Measurements from ENCODE around the gene ZNF341. TPM values are rescaled to one million over a fixed set of nuclear protein-coding genes. Genes with fewer than 3 reads are reported as not detected.

The ZNF341 gene
- total RNA-seq, 1 donor from 2014 or later, result 6.7 TPM

- Mint-ChIP-seq H3K27me3 (ENCODE audit: insufficient read depth) (no peaks in the 10 kb centered on the region), H3K27ac (no peak overlapping the region), H3K4me1 (ENCODE audit: low read depth) (peaks cover 22% of the 10 kb centered on the region), H3K36me3 (ENCODE audit: low read depth) (peaks cover 15% of the 10 kb centered on the region), H3K4me3 (no peak overlapping the region), H3K9me3 (no peaks in the 10 kb centered on the region)
- no peak for DNase-seq (ENCODE audit: low spot score)
- intact Hi-C loops (cut with micrococcal nuclease), result no loop called here
Measured at GRCh38 chr20:33808388-33808787, 76.6 kb downstream of the ZNF341 start.

GRCh38 chr20:33810259-33810658 is 78.5 kb downstream of the ZNF341 start:
- peaks cover 40% of the 10 kb centered on the region for H3K4me1 Mint-ChIP-seq (ENCODE audit: low read depth)
- H3K4me3 Mint-ChIP-seq, result no peak overlapping the region
- H3K36me3 Mint-ChIP-seq (ENCODE audit: low read depth), result peaks cover 24% of the 10 kb centered on the region
- no peaks in the 10 kb centered on the region for H3K9me3 Mint-ChIP-seq
- DNase-seq (ENCODE audit: low spot score), result no peak
- no peaks in the 10 kb centered on the region for H3K27me3 Mint-ChIP-seq (ENCODE audit: insufficient read depth)
- H3K27ac Mint-ChIP-seq, result no peak overlapping the region
- intact Hi-C loops (cut with micrococcal nuclease), result loop anchor here (5.0 kb wide), 5 partner anchors 123 to 1858 kb away; partner anchors contain the start of genes ACTL10, AHCY, E2F1 and PDRG1

DNA sequence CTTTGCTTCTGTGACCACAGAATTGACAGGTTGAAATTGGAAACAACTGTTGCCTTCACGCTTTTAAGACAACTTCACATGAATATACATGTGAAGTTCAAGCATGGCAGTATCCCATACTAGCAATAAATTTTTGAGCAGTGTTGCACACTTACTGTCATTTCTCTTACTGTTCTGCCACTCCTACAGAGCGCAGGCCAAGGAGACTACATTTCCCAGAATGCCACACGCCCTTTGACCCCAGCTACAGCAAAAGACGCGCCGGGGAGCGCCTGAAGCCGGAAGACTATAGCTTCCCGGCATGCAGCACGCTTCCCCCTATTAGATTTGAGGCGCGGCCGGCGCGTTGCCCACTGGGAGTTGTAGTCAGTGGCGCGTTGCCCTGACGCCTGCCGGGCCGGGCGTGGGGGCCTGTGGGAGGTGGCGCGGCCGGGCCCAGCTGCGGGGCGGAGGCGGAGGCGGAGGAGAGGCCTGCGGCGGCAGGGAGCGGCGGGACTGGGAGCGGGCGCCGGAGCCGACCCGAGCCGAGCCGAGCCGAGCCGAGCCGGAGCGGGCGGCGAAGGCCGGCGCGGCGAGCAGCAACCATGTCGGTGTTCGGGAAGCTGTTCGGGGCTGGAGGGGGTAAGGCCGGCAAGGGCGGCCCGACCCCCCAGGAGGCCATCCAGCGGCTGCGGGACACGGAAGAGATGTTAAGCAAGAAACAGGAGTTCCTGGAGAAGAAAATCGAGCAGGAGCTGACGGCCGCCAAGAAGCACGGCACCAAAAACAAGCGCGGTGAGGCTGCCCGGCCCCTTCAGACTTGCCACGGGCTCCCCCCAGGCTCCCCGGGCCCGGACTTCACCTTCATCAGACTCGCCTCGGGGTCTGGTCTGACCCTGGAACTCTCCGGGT is 79.3 kb downstream of the ZNF341 start, which contains the start of gene CHMP4B:
Gene CHMP4B (plus strand): TSS at position 464 of the 891 bp plus-strand sequence. CDS start 121 bp downstream, at position 585.
- H3K27me3 Mint-ChIP-seq (ENCODE audit: insufficient read depth), result no peaks in the 10 kb centered on the region
- peak; percentile 99 for DNase-seq (ENCODE audit: low spot score)
- peak within 1 kb of the TSS; percentile 97 for H3K27ac Mint-ChIP-seq
- H3K4me3 Mint-ChIP-seq, result peak within 1 kb of the TSS; percentile 94
- no peaks in the 10 kb centered on the region for H3K9me3 Mint-ChIP-seq
- intact Hi-C loops (cut with micrococcal nuclease), result loop anchor here (1.0 to 5.0 kb wide), 11 partner anchors 33 to 1859 kb away; partner anchors contain the start of genes ACTL10, AHCY, E2F1 and EIF2S2
- H3K36me3 Mint-ChIP-seq (ENCODE audit: low read depth), result peaks cover 27% of the 10 kb centered on the region
- H3K4me1 Mint-ChIP-seq (ENCODE audit: low read depth), result peaks cover 47% of the 10 kb centered on the region

DNA sequence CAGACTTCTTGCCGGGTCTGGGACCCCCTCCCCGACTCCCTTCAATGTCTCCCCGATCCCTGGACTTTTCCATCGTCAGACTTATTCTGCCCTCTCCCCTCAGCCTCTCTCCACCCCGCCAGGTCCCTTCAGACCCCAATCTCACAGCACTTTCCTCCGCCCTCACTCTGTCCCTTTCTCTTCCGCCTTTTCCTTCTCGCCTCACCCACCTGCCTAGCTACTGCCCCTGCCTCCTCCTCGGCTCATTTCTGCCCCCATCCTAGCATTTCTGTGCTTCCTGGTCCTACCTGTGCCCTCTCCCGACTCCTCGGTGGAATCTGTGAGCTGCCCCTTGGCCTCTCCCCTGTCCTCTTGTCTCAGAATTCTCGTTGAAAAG is 80.0 kb downstream of the ZNF341 start:
- H3K4me1 Mint-ChIP-seq (ENCODE audit: low read depth), result peaks cover 51% of the 10 kb centered on the region
- H3K36me3 Mint-ChIP-seq (ENCODE audit: low read depth), result peaks cover 27% of the 10 kb centered on the region
- intact Hi-C loops (cut with micrococcal nuclease), result loop anchor here (1.0 to 5.0 kb wide), 12 partner anchors 33 to 1859 kb away; partner anchors contain the start of genes ACTL10, AHCY, E2F1 and EIF2S2
- no peaks in the 10 kb centered on the region for H3K9me3 Mint-ChIP-seq
- DNase-seq (ENCODE audit: low spot score), result no peak
- peak overlapping the region; percentile 97 for H3K27ac Mint-ChIP-seq
- H3K4me3 Mint-ChIP-seq, result peak overlapping the region; percentile 94
- H3K27me3 Mint-ChIP-seq (ENCODE audit: insufficient read depth), result no peaks in the 10 kb centered on the region

DNA sequence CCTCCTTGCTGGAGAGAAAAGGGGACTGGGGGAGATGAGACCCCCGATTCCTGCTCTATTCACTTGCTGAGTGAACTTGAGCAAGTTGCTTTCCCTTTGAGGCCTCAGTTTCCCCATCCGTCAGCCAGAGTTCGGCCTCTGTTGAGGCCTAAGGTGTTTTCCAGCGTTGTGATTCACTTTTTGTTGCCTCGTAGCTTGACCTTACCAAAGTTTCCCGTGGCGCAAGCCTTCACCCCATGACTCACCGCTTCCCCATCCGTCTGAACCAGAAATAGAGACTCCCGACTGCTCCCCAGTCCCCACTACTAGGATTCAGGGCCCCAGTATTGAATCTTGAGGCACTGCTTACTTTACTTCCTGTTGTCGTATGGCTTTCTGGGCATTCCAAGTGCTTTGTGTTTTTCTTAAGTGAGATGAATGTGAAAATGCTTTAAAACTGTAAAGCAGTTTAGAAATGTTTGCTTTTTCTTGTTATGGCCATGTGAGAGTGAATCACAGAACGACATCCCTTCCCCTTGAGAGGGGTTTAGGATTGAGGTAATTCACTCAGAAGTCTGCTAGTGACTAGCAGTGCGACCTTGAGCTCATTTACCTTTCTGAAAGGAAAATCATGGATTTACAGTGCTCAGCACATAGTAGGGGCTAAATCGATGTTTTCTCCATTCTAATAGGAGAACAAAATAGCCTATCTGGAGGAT is 80.5 kb downstream of the ZNF341 start:
- H3K4me3 Mint-ChIP-seq, result peak overlapping the region; percentile 94
- H3K27ac Mint-ChIP-seq, result peak overlapping the region; percentile 97
- no peaks in the 10 kb centered on the region for H3K27me3 Mint-ChIP-seq (ENCODE audit: insufficient read depth)
- no peaks in the 10 kb centered on the region for H3K9me3 Mint-ChIP-seq
- peak; percentile 7 for DNase-seq (ENCODE audit: low spot score)
- peaks cover 27% of the 10 kb centered on the region for H3K36me3 Mint-ChIP-seq (ENCODE audit: low read depth)
- intact Hi-C loops (cut with micrococcal nuclease), result loop anchor here (2.0 to 5.0 kb wide), 6 partner anchors 125 to 1860 kb away; partner anchors contain the start of genes ACTL10, AHCY, E2F1 and PDRG1
- peaks cover 55% of the 10 kb centered on the region for H3K4me1 Mint-ChIP-seq (ENCODE audit: low read depth)

DNA sequence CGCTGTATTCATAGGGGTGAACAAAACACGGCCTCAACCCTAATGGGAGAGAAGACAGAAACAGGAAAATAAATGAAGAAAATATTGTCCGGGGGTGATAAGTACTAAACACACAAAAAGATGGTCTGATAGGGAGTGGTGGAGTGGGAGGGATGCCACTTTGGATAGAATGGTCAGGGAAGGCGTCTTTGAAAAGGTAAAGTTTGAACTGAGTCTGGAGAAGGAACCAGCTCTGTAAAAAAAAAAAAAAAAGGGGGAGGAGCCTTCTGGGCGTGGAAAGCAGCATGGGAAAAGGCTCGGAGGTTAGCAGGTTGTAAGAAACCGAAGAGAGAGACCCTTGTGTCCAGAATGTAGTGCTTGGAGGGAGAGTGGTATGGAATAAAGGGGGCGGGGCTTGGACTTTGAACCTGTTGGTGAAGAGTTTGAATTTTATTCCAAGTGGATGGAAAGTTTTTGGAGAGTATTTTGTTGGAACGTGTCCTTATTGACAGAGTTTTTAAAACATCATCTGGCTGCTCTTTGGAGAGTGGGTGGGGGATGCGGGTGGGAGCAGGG is 81.2 kb downstream of the ZNF341 start:
- H3K4me1 Mint-ChIP-seq (ENCODE audit: low read depth), result peaks cover 62% of the 10 kb centered on the region
- DNase-seq (ENCODE audit: low spot score), result no peak
- peaks cover 30% of the 10 kb centered on the region for H3K36me3 Mint-ChIP-seq (ENCODE audit: low read depth)
- peak overlapping the region; percentile 94 for H3K4me3 Mint-ChIP-seq
- no peaks in the 10 kb centered on the region for H3K27me3 Mint-ChIP-seq (ENCODE audit: insufficient read depth)
- intact Hi-C loops (cut with micrococcal nuclease), result loop anchor here (2.0 to 5.0 kb wide), 6 partner anchors 126 to 1861 kb away; partner anchors contain the start of genes ACTL10, AHCY, E2F1 and PDRG1
- peak overlapping the region; percentile 97 for H3K27ac Mint-ChIP-seq
- no peaks in the 10 kb centered on the region for H3K9me3 Mint-ChIP-seq

GRCh38 chr20:33814238-33814712 is 82.5 kb downstream of the ZNF341 start:
- H3K27me3 Mint-ChIP-seq (ENCODE audit: insufficient read depth), result no peaks in the 10 kb centered on the region
- peak overlapping the region; percentile 94 for H3K4me3 Mint-ChIP-seq
- H3K9me3 Mint-ChIP-seq, result no peaks in the 10 kb centered on the region
- intact Hi-C loops (cut with micrococcal nuclease), result loop anchor here (5.0 kb wide), 5 partner anchors 127 to 1862 kb away; partner anchors contain the start of genes ACTL10, AHCY, E2F1 and PDRG1
- peaks cover 70% of the 10 kb centered on the region for H3K4me1 Mint-ChIP-seq (ENCODE audit: low read depth)
- peaks cover 32% of the 10 kb centered on the region for H3K36me3 Mint-ChIP-seq (ENCODE audit: low read depth)
- no peak for DNase-seq (ENCODE audit: low spot score)
- H3K27ac Mint-ChIP-seq, result peak overlapping the region; percentile 32

- Mint-ChIP-seq H3K27ac (no peak overlapping the region), H3K27me3 (ENCODE audit: insufficient read depth) (no peaks in the 10 kb centered on the region), H3K36me3 (ENCODE audit: low read depth) (peaks cover 36% of the 10 kb centered on the region), H3K9me3 (no peaks in the 10 kb centered on the region), H3K4me1 (ENCODE audit: low read depth) (peaks cover 75% of the 10 kb centered on the region), H3K4me3 (no peak overlapping the region)
- intact Hi-C loops (cut with micrococcal nuclease), result no loop called here
- no peak for DNase-seq (ENCODE audit: low spot score)
Measured at GRCh38 chr20:33815671-33816070, 83.9 kb downstream of the ZNF341 start.

GRCh38 chr20:33816191-33816590 is 84.4 kb downstream of the ZNF341 start:
- Mint-ChIP-seq H3K4me3 (no peak overlapping the region), H3K27ac (no peak overlapping the region), H3K36me3 (ENCODE audit: low read depth) (peaks cover 36% of the 10 kb centered on the region), H3K4me1 (ENCODE audit: low read depth) (peaks cover 74% of the 10 kb centered on the region), H3K9me3 (no peaks in the 10 kb centered on the region), H3K27me3 (ENCODE audit: insufficient read depth) (no peaks in the 10 kb centered on the region)
- intact Hi-C loops (cut with micrococcal nuclease), result no loop called here
- DNase-seq (ENCODE audit: low spot score), result no peak

- intact Hi-C loops (cut with micrococcal nuclease), result no loop called here
- no peak for DNase-seq (ENCODE audit: low spot score)
- Mint-ChIP-seq H3K27me3 (ENCODE audit: insufficient read depth) (no peaks in the 10 kb centered on the region), H3K27ac (no peak overlapping the region), H3K36me3 (ENCODE audit: low read depth) (peaks cover 28% of the 10 kb centered on the region), H3K4me3 (no peak overlapping the region), H3K9me3 (no peaks in the 10 kb centered on the region), H3K4me1 (ENCODE audit: low read depth) (peaks cover 73% of the 10 kb centered on the region)
Measured at GRCh38 chr20:33817411-33817810, 85.6 kb downstream of the ZNF341 start.

DNA sequence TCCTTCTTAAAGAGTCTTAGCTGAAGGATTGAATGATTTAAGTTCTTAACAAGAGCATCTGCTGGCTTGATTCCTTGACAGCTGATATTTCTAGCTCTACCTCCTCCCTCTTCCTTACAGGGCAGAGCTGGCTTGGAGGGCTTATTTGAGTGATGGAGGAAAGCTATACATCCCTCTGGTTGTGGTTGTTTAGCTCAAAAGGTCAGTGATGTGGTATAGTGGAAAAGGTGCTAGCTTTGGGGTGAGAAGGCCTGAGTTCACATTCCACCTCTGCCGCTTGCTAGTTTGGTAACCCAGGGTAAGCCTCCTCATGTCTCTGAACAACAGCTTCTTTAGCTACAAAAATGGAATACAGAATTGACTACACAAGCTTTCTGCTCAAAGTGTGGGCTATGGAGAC is 87.7 kb downstream of the ZNF341 start:
- Mint-ChIP-seq H3K9me3 (no peaks in the 10 kb centered on the region), H3K4me3 (no peak overlapping the region), H3K36me3 (ENCODE audit: low read depth) (peaks cover 20% of the 10 kb centered on the region), H3K27me3 (ENCODE audit: insufficient read depth) (no peaks in the 10 kb centered on the region), H3K4me1 (ENCODE audit: low read depth) (peaks cover 57% of the 10 kb centered on the region), H3K27ac (no peak overlapping the region)
- intact Hi-C loops (cut with micrococcal nuclease), result no loop called here
- no peak for DNase-seq (ENCODE audit: low spot score)

DNA sequence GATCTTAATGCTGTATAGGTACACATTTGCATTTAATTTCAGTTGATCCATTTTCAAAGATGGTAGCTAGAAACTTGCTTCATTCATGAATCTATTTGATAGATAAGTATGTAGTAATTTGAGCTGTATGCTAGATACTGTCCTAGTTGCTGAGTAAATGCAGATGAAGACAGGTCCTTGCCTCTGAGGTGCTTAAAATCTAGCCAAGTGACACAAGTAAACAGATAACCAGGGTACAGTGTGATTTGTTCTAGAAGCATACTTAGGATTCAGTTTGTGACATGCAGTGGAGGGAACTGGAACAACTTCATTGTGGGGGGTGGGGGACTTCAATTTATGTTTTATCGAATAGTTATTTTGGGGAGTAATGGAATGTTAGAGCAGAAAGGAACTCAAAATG is 88.6 kb downstream of the ZNF341 start:
- Mint-ChIP-seq H3K4me3 (no peak overlapping the region), H3K27me3 (ENCODE audit: insufficient read depth) (no peaks in the 10 kb centered on the region), H3K4me1 (ENCODE audit: low read depth) (peaks cover 58% of the 10 kb centered on the region), H3K27ac (no peak overlapping the region), H3K9me3 (no peaks in the 10 kb centered on the region), H3K36me3 (ENCODE audit: low read depth) (peaks cover 17% of the 10 kb centered on the region)
- no peak for DNase-seq (ENCODE audit: low spot score)
- intact Hi-C loops (cut with micrococcal nuclease), result no loop called here

Measured in activated T-helper 1 cell treated with anti-CD3 and anti-CD28 coated beads, Interleukin-12 subunit alpha, Interleukin-12 subunit beta, Interleukin-2, Interleukin-4 antibody, amounts not matched to agents 30 ng/mL and 10 ng/mL and 1 ng/mL, durations not matched to agents 14 hours and 24 hours and 36 hours (primary cell).